Measurements from ENCODE around the gene RMND5A.
"Not testable (repeated sequence)": the region's sequence is repeated elsewhere in the genome, so short reads cannot be mapped to it uniquely, and the experiment has no call there.

DNA sequence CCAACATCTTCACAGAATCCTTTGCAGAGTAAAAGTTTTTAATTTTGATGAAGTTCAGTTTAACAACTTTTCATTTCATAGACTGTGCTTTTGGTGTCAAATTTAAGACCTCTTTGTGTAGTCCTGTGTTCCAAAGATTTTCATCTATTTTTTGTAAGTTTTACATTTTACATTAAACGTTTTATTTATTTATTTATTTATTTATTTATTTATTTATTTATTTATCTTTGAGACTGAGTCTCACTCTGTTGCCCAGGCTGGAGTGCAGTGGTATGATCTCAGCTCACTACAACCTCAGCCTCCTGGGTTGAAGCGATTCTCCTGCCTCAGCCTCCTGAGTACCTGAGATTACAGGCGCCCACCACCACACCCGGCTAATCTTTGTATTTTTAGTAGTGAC, 12.0 kb upstream of the RMND5A start:
- TF ChIP-seq, protein P1, sequence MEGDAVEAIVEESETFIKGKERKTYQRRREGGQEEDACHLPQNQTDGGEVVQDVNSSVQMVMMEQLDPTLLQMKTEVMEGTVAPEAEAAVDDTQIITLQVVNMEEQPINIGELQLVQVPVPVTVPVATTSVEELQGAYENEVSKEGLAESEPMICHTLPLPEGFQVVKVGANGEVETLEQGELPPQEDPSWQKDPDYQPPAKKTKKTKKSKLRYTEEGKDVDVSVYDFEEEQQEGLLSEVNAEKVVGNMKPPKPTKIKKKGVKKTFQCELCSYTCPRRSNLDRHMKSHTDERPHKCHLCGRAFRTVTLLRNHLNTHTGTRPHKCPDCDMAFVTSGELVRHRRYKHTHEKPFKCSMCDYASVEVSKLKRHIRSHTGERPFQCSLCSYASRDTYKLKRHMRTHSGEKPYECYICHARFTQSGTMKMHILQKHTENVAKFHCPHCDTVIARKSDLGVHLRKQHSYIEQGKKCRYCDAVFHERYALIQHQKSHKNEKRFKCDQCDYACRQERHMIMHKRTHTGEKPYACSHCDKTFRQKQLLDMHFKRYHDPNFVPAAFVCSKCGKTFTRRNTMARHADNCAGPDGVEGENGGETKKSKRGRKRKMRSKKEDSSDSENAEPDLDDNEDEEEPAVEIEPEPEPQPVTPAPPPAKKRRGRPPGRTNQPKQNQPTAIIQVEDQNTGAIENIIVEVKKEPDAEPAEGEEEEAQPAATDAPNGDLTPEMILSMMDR (IDR thresholded peaks at IDR 0.05), result not testable (repeated sequence)
- not testable (repeated sequence) for TF ChIP-seq POLR2A (IDR thresholded peaks at IDR 0.05)
